ENCODE data around the gene LRRC28. TPM values are rescaled to one million over a fixed set of nuclear protein-coding genes. Genes with fewer than 3 reads are reported as not detected.
"Not testable (repeated sequence)": the region's sequence is repeated elsewhere in the genome, so short reads cannot be mapped to it uniquely, and the experiment has no call there.

LRRC28 gene
- total RNA-seq, 1 donor from 2014 or later = 35.8 TPM

GRCh38 chr15:99393641-99394040 is 142.4 kb downstream of the LRRC28 start:
- no peak for DNase-seq (ENCODE audit: low spot score)

GRCh38 chr15:99396375-99396774 is 145.1 kb downstream of the LRRC28 start:
- no peak for DNase-seq (ENCODE audit: low spot score)

- no peak for DNase-seq (ENCODE audit: low spot score)
These were observed 147.8 kb downstream of the LRRC28 start for GRCh38 chr15:99399061-99399460.

GRCh38 chr15:99399618-99400017 is 148.3 kb downstream of the LRRC28 start:
- no peak for DNase-seq (ENCODE audit: low spot score)

- not testable (repeated sequence) for DNase-seq (ENCODE audit: low spot score)
These were observed 149.9 kb downstream of the LRRC28 start for GRCh38 chr15:99401216-99401615.

- DNase-seq (ENCODE audit: low spot score) = no peak
These were observed 150.9 kb downstream of the LRRC28 start for GRCh38 chr15:99402014-99402729.

- DNase-seq (ENCODE audit: low spot score) = no peak
These were observed 152.3 kb downstream of the LRRC28 start for GRCh38 chr15:99403597-99403996.

- no peak for DNase-seq (ENCODE audit: low spot score)
These were observed 153.2 kb downstream of the LRRC28 start for GRCh38 chr15:99404454-99404853.

- DNase-seq (ENCODE audit: low spot score) = no peak
These were observed 154.8 kb downstream of the LRRC28 start for GRCh38 chr15:99406120-99406519.

GRCh38 chr15:99406716-99407487 is 155.6 kb downstream of the LRRC28 start:
- DNase-seq (ENCODE audit: low spot score) = no peak

GRCh38 chr15:99407716-99408115 is 156.4 kb downstream of the LRRC28 start:
- DNase-seq (ENCODE audit: low spot score) = no peak

- DNase-seq (ENCODE audit: low spot score) = no peak
These were observed 157.2 kb downstream of the LRRC28 start for GRCh38 chr15:99408236-99409096.

GRCh38 chr15:99409097-99409473 is 157.8 kb downstream of the LRRC28 start:
- peak; percentile 57 for DNase-seq (ENCODE audit: low spot score)

- no peak for DNase-seq (ENCODE audit: low spot score)
These were observed 158.3 kb downstream of the LRRC28 start for GRCh38 chr15:99409560-99409959.

- DNase-seq (ENCODE audit: low spot score) = no peak
These were observed 159.2 kb downstream of the LRRC28 start for GRCh38 chr15:99410477-99410876.

GRCh38 chr15:99411234-99411633 is 160.0 kb downstream of the LRRC28 start:
- no peak for DNase-seq (ENCODE audit: low spot score)

GRCh38 chr15:99412082-99412481 is 160.8 kb downstream of the LRRC28 start:
- no peak for DNase-seq (ENCODE audit: low spot score)

- DNase-seq (ENCODE audit: low spot score) = no peak
These were observed 161.3 kb downstream of the LRRC28 start for GRCh38 chr15:99412626-99413025.

- no peak for DNase-seq (ENCODE audit: low spot score)
These were observed 162.9 kb downstream of the LRRC28 start for GRCh38 chr15:99413955-99414754.

- DNase-seq (ENCODE audit: low spot score) = no peak
These were observed 163.8 kb downstream of the LRRC28 start for GRCh38 chr15:99414755-99415731.

Measured in mucosa of gallbladder (tissue), 1 donor.